ENCODE measurements around the gene RTN4RL1.

- TF ChIP-seq, protein P1, sequence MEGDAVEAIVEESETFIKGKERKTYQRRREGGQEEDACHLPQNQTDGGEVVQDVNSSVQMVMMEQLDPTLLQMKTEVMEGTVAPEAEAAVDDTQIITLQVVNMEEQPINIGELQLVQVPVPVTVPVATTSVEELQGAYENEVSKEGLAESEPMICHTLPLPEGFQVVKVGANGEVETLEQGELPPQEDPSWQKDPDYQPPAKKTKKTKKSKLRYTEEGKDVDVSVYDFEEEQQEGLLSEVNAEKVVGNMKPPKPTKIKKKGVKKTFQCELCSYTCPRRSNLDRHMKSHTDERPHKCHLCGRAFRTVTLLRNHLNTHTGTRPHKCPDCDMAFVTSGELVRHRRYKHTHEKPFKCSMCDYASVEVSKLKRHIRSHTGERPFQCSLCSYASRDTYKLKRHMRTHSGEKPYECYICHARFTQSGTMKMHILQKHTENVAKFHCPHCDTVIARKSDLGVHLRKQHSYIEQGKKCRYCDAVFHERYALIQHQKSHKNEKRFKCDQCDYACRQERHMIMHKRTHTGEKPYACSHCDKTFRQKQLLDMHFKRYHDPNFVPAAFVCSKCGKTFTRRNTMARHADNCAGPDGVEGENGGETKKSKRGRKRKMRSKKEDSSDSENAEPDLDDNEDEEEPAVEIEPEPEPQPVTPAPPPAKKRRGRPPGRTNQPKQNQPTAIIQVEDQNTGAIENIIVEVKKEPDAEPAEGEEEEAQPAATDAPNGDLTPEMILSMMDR (conservative IDR thresholded peaks at IDR 0.05; ENCODE audit: low read length): no peak
- TF ChIP-seq EZH2phosphoT487 (IDR thresholded peaks at IDR 0.05; ENCODE audit: borderline replicate concordance): no peak
Observed at GRCh38 chr17:2068519-2069051, 43.5 kb upstream of the RTN4RL1 start.

All from Loucy (cell line).